ENCODE results near the gene SLIT1.
A peak's percentile ranks its signal among the peaks of the same experiment; 100 is the strongest.
"Not testable (repeated sequence)": the region's sequence is repeated elsewhere in the genome, so short reads cannot be mapped to it uniquely, and the experiment has no call there.

The SLIT1 gene

GRCh38 chr10:97109547-97109946 lies 76.2 kb downstream of the SLIT1 start:
- peak; percentile 26 for DNase-seq (ENCODE audit: low spot score)

- no peak for DNase-seq (ENCODE audit: low spot score)
Observed at GRCh38 chr10:97107551-97107950, 78.2 kb downstream of the SLIT1 start.

- DNase-seq (ENCODE audit: low spot score): no peak
Observed at GRCh38 chr10:97106207-97106606, 79.6 kb downstream of the SLIT1 start.

GRCh38 chr10:97105303-97105702 lies 80.5 kb downstream of the SLIT1 start:
- DNase-seq (ENCODE audit: low spot score): no peak

- DNase-seq (ENCODE audit: low spot score): no peak
Observed at GRCh38 chr10:97103316-97104080, 82.3 kb downstream of the SLIT1 start.

- no peak for DNase-seq (ENCODE audit: low spot score)
Observed at GRCh38 chr10:97102441-97102840, 83.3 kb downstream of the SLIT1 start.

GRCh38 chr10:97101166-97101940 lies 84.4 kb downstream of the SLIT1 start:
- no peak for DNase-seq (ENCODE audit: low spot score)

GRCh38 chr10:97100657-97101056 lies 85.1 kb downstream of the SLIT1 start:
- no peak for DNase-seq (ENCODE audit: low spot score)

- DNase-seq (ENCODE audit: low spot score): no peak
Observed at GRCh38 chr10:97099868-97100267, 85.9 kb downstream of the SLIT1 start.

GRCh38 chr10:97099089-97099488 lies 86.7 kb downstream of the SLIT1 start:
- DNase-seq (ENCODE audit: low spot score): no peak

- DNase-seq (ENCODE audit: low spot score): no peak
Observed at GRCh38 chr10:97097084-97097433, 88.7 kb downstream of the SLIT1 start.

GRCh38 chr10:97096261-97097083 lies 89.3 kb downstream of the SLIT1 start:
- no peak for DNase-seq (ENCODE audit: low spot score)

GRCh38 chr10:97095701-97096260 lies 90.0 kb downstream of the SLIT1 start:
- no peak for DNase-seq (ENCODE audit: low spot score)

- DNase-seq (ENCODE audit: low spot score): no peak
Observed at GRCh38 chr10:97090644-97091043, 95.1 kb downstream of the SLIT1 start.

- DNase-seq (ENCODE audit: low spot score): no peak
Observed at GRCh38 chr10:97090035-97090434, 95.7 kb downstream of the SLIT1 start.

GRCh38 chr10:97089209-97089870 lies 96.4 kb downstream of the SLIT1 start:
- DNase-seq (ENCODE audit: low spot score): no peak

GRCh38 chr10:97087296-97087695 lies 98.5 kb downstream of the SLIT1 start:
- no peak for DNase-seq (ENCODE audit: low spot score)

- no peak for DNase-seq (ENCODE audit: low spot score)
Observed at GRCh38 chr10:97086530-97086929, 99.2 kb downstream of the SLIT1 start.

GRCh38 chr10:97083228-97083829 lies 102.4 kb downstream of the SLIT1 start:
- peak; percentile 78 for DNase-seq (ENCODE audit: low spot score)

GRCh38 chr10:97082575-97082974 lies 103.2 kb downstream of the SLIT1 start:
- not testable (repeated sequence) for DNase-seq (ENCODE audit: low spot score)

GRCh38 chr10:97081621-97082235 lies 104.0 kb downstream of the SLIT1 start:
- DNase-seq (ENCODE audit: low spot score): no peak

All from putamen (tissue), 1 donor.